Neural cell (in vitro differentiated cells): ENCODE results near the gene TTC23. TPM values are rescaled to one million over a fixed set of nuclear protein-coding genes. Genes with fewer than 3 reads are reported as not detected.

Source experiments
- H2AFZ ChIP-seq: fragments of 200-600, 300-800 bp; sonication (generic), shearing (Covaris generic); 2 replicates; pipeline ENCODE4 v1.6.0; 2014; ENCODE audit warnings: low read depth, mild to moderate bottlenecking, antibody characterized with exemption, low read length, moderate library complexity
- H3F3A ChIP-seq: fragments of 200-600 bp; shearing (Covaris generic); 2 replicates; pipeline ENCODE4 v1.6.1; 2016; ENCODE audit warnings: mild to moderate bottlenecking, moderate library complexity, mixed read lengths, antibody characterized with exemption, low read length; ENCODE audit not compliant: insufficient read depth, poor library complexity, severe bottlenecking
- H3K27ac ChIP-seq: fragments of 200-600, 300-800 bp; sonication (generic), shearing (Covaris generic); 2 replicates; pipeline ENCODE4 v1.5.1; 2014; ENCODE audit warnings: mild to moderate bottlenecking, low read length, moderate library complexity
- H3K27me3 ChIP-seq: fragments of 300-800, 200-600 bp; sonication (generic), shearing (Covaris generic); 2 replicates; pipeline ENCODE4 v1.6.0; 2014; ENCODE audit warnings: mild to moderate bottlenecking, low read depth, low read length, moderate library complexity; ENCODE audit not compliant: insufficient read depth
- H3K36me3 ChIP-seq: fragments of 300-800, 200-600 bp; sonication (generic), shearing (Covaris generic); 2 replicates; pipeline ENCODE4 v1.5.1; 2014; ENCODE audit warnings: mild to moderate bottlenecking, antibody characterized with exemption, low read length, moderate library complexity; ENCODE audit not compliant: insufficient read depth
- H3K4me2 ChIP-seq: fragments of 300-800, 200-600 bp; sonication (generic), shearing (Covaris generic); 2 replicates; pipeline ENCODE4 v1.6.0; 2014; ENCODE audit warnings: mild to moderate bottlenecking, low read length
- H3K4me3 ChIP-seq: fragments of 300-800, 200-600 bp; sonication (generic), shearing (Covaris generic); 2 replicates; pipeline ENCODE4 v1.5.1; 2014; ENCODE audit warnings: mild to moderate bottlenecking, low read length, moderate library complexity
- H3K79me2 ChIP-seq: fragments of 200-600 bp; shearing (Covaris generic); replicated peaks from 2 replicates; pipeline ENCODE4 v1.6.0; 2014; ENCODE audit warnings: mild to moderate bottlenecking, low read length, moderate library complexity; ENCODE audit not compliant: insufficient read depth
- H3K9ac ChIP-seq: fragments of 300-800, 200-600 bp; sonication (generic), shearing (Covaris generic); 2 replicates; pipeline ENCODE4 v1.6.1; 2016; ENCODE audit warnings: mild to moderate bottlenecking, low read length, mixed read lengths
- H3K9me2 ChIP-seq: fragments of 200-600 bp; shearing (Covaris generic); 2 replicates; pipeline ENCODE4 v1.6.1; 2016; ENCODE audit warnings: mild to moderate bottlenecking, low read length, mixed read lengths; ENCODE audit not compliant: insufficient read depth
- H3K9me3 ChIP-seq: fragments of 200-600, 300-800 bp; sonication (generic), shearing (Covaris generic); 2 replicates; pipeline ENCODE4 v1.6.1; 2016; ENCODE audit warnings: mild to moderate bottlenecking, mixed run types, low read length, moderate library complexity, mixed read lengths
- H4K20me1 ChIP-seq: fragments of 200-600 bp; shearing (Covaris generic); 2 replicates; pipeline ENCODE4 v1.6.1; 2016; ENCODE audit warnings: mild to moderate bottlenecking, mixed run types; ENCODE audit not compliant: insufficient read depth
- CTCF ChIP-seq: fragments of 450-650 bp; IDR thresholded peaks from 2 replicates; pipeline ENCODE4 v1.5.1; 2014; ENCODE audit warnings: antibody characterized with exemption, mild to moderate bottlenecking, moderate library complexity; ENCODE audit not compliant: poor library complexity, severe bottlenecking
- EP300 ChIP-seq: fragments of 450-650 bp; conservative IDR thresholded peaks from 2 replicates; pipeline ENCODE4 v1.6.1; 2014; ENCODE audit warnings: antibody characterized with exemption, mild to moderate bottlenecking, moderate library complexity; ENCODE audit not compliant: poor library complexity, severe bottlenecking
- EZH2 ChIP-seq: fragments of 200-600, 300-800 bp; shearing (Covaris generic), sonication (generic); IDR thresholded peaks from 2 replicates; pipeline ENCODE4 v1.6.1; 2014; ENCODE audit warnings: antibody characterized with exemption, low read length, borderline replicate concordance, mild to moderate bottlenecking; ENCODE audit not compliant: insufficient read depth, poor library complexity, severe bottlenecking
- MXI1 ChIP-seq: fragments of 450-650 bp; conservative IDR thresholded peaks from 2 replicates; pipeline ENCODE4 v1.6.1; 2014; ENCODE audit warnings: antibody characterized with exemption, mild to moderate bottlenecking; ENCODE audit not compliant: poor library complexity, severe bottlenecking
- POLR2AphosphoS5 ChIP-seq: IDR thresholded peaks from 2 replicates; pipeline ENCODE4 v1.6.1; 2012
- RAD21 ChIP-seq: fragments of 450-650 bp; conservative IDR thresholded peaks from 2 replicates; pipeline ENCODE4 v1.6.1; 2014; ENCODE audit warnings: antibody characterized with exemption, mild to moderate bottlenecking, moderate library complexity
- SMC3 ChIP-seq: fragments of 450-650 bp; conservative IDR thresholded peaks from 2 replicates; pipeline ENCODE4 v1.6.1; 2014; ENCODE audit warnings: antibody characterized with exemption, mild to moderate bottlenecking, moderate library complexity; ENCODE audit not compliant: poor library complexity
- TAF1 ChIP-seq: IDR thresholded peaks from 2 replicates; pipeline ENCODE4 v1.6.1; 2012; ENCODE audit warnings: low read depth
- polyA plus RNA-seq: library from polyadenylated mRNA; depleted of rRNA; stranded (reverse); fragments of >200 nt; gene quantifications from 2 replicates; pipeline ENCODE4 v1.2.3, GENCODE V29; 2014
- TF ChIP-seq, protein P1 (sequence below): IDR thresholded peaks from 2 replicates; pipeline ENCODE4 v1.6.1; 2012; ENCODE audit warnings: borderline replicate concordance

TTC23 gene
- polyA plus RNA-seq, 1 donor from 2014 or later, result 6.2 TPM

GRCh38 chr15:99279290-99279689, 29.9 kb upstream of the TTC23 start:
- H3F3A ChIP-seq, result no peaks in the 10 kb centered on the region
- H3K79me2 ChIP-seq, result no peaks in the 10 kb centered on the region
- H3K27ac ChIP-seq, result no peak overlapping the region
- H3K9me2 ChIP-seq, result no peaks in the 10 kb centered on the region
- TF ChIP-seq EZH2 (no peak), SMC3 (no peak), RAD21 (no peak), TAF1 (no peak), POLR2AphosphoS5 (no peak), CTCF (no peak), EP300 (no peak), MXI1 (no peak)
- TF ChIP-seq, protein P1, sequence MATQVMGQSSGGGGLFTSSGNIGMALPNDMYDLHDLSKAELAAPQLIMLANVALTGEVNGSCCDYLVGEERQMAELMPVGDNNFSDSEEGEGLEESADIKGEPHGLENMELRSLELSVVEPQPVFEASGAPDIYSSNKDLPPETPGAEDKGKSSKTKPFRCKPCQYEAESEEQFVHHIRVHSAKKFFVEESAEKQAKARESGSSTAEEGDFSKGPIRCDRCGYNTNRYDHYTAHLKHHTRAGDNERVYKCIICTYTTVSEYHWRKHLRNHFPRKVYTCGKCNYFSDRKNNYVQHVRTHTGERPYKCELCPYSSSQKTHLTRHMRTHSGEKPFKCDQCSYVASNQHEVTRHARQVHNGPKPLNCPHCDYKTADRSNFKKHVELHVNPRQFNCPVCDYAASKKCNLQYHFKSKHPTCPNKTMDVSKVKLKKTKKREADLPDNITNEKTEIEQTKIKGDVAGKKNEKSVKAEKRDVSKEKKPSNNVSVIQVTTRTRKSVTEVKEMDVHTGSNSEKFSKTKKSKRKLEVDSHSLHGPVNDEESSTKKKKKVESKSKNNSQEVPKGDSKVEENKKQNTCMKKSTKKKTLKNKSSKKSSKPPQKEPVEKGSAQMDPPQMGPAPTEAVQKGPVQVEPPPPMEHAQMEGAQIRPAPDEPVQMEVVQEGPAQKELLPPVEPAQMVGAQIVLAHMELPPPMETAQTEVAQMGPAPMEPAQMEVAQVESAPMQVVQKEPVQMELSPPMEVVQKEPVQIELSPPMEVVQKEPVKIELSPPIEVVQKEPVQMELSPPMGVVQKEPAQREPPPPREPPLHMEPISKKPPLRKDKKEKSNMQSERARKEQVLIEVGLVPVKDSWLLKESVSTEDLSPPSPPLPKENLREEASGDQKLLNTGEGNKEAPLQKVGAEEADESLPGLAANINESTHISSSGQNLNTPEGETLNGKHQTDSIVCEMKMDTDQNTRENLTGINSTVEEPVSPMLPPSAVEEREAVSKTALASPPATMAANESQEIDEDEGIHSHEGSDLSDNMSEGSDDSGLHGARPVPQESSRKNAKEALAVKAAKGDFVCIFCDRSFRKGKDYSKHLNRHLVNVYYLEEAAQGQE, result no peak
- no peaks in the 10 kb centered on the region for H3K36me3 ChIP-seq
- no peaks in the 10 kb centered on the region for H4K20me1 ChIP-seq
- no peaks in the 10 kb centered on the region for H3K9me3 ChIP-seq
- no peak overlapping the region for H3K4me2 ChIP-seq
- no peaks in the 10 kb centered on the region for H3K27me3 ChIP-seq
- H2AFZ ChIP-seq, result no peak overlapping the region
- no peak overlapping the region for H3K9ac ChIP-seq
- no peak overlapping the region for H3K4me3 ChIP-seq

DNA sequence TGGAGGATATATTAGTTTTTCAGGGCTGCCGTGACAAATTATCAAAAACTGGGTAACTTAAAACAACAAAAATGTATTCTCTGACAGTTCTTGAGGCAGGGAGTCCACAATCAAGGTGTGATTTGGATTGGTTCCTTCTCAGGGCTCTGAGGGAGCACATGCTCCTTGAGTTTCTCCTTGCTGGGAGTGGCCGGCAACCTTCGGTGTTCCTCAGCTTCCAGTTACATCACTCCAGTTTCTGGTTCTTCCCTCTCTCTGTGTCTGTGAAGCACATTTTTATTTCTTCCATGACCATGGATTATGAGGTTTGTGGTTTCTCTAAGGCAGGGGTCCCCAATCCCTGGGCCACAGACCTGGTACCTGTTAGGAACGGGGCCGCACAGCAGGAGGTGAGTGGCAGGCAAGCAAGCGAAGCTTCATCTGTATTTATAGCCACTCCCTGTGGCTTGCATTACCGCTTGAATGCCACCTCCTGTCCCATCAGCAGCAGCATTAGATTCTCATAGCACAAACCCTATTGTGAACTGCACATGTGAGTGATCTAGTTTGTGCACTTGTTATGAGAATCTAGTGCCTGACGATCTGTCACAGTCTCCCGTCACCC, 26.2 kb upstream of the TTC23 start:
- no peak overlapping the region for H3K9ac ChIP-seq
- no peaks in the 10 kb centered on the region for H4K20me1 ChIP-seq
- no peak overlapping the region for H3K4me2 ChIP-seq
- no peaks in the 10 kb centered on the region for H3K9me3 ChIP-seq
- H3K27ac ChIP-seq, result no peak overlapping the region
- H2AFZ ChIP-seq, result no peak overlapping the region
- no peaks in the 10 kb centered on the region for H3K36me3 ChIP-seq
- H3F3A ChIP-seq, result no peaks in the 10 kb centered on the region
- no peaks in the 10 kb centered on the region for H3K27me3 ChIP-seq
- TF ChIP-seq TAF1 (no peak), EP300 (no peak), CTCF (no peak), SMC3 (no peak), RAD21 (no peak), MXI1 (no peak), EZH2 (no peak), POLR2AphosphoS5 (no peak)
- TF ChIP-seq, protein P1, result no peak
- no peaks in the 10 kb centered on the region for H3K9me2 ChIP-seq
- no peaks in the 10 kb centered on the region for H3K79me2 ChIP-seq
- no peak overlapping the region for H3K4me3 ChIP-seq
